SK-N-SH (cell line): ENCODE data around the gene OPN3. TPM values are rescaled to one million over a fixed set of nuclear protein-coding genes. Genes with fewer than 3 reads are reported as not detected.

Source experiments
- CTCF ChIA-PET: fragments of 300-600, 350-600 bp; formaldehyde crosslinking; extraction: SDS; loops from one replicate; lab custom pipeline; 2021; lab: Yijun Ruan, JAX
- POLR2A ChIA-PET: fragments of 350-600 bp; sonication (Branson Sonifier 250); formaldehyde crosslinking; extraction: SDS; loops from one replicate; lab custom pipeline; 2020; ENCODE audit warnings: antibody characterized with exemption, inconsistent platforms; lab: Yijun Ruan, JAX
- DNase-seq: peaks from one replicate; pipeline ENCODE4 v3.0.0; 2012
- H2AFZ ChIP-seq: fragments of 200-600 bp; sonication (generic); 2 replicates; pipeline ENCODE4 v1.8.1; 2016; ENCODE audit warnings: antibody characterized with exemption, mild to moderate bottlenecking, low read depth
- H3F3A ChIP-seq: fragments of 200-600 bp; sonication (generic); replicated peaks from 2 replicates; pipeline ENCODE3; 2016; ENCODE audit warnings: antibody characterized with exemption, mild to moderate bottlenecking; ENCODE audit not compliant: insufficient read depth
- H3K27ac ChIP-seq, 2 experiments: fragments of 200-500 bp in 1 of 2; fragments of 200-600 bp in 1 of 2; sonication (Bioruptor generic) in 1 of 2; sonication (generic), shearing (Covaris generic) in 1 of 2; 2 replicates each; pipeline versions ENCODE4 v1.5.1 to v1.6.1; 2014 to 2016; ENCODE audit warnings: low read depth in 2 of 2, inconsistent platforms in 1 of 2, low read length in 1 of 2, mild to moderate bottlenecking in 1 of 2, mixed read lengths in 1 of 2
- H3K27me3 ChIP-seq: fragments of 200-600 bp; sonication (generic), shearing (Covaris generic); 2 replicates; pipeline ENCODE4 v1.6.1; 2016; ENCODE audit warnings: mixed run types; ENCODE audit not compliant: insufficient read depth
- H3K36me3 ChIP-seq, 2 experiments: fragments of 200-500 bp in 1 of 2; fragments of 200-600 bp in 1 of 2; sonication (Bioruptor generic) in 1 of 2; sonication (generic) in 1 of 2; replicated peaks in 1 of 2; 2 replicates each; pipeline versions ENCODE3 to v1.5.1; 2014 to 2016; ENCODE audit warnings: low read length in 1 of 2, mild to moderate bottlenecking in 1 of 2; ENCODE audit not compliant: insufficient read depth in 2 of 2, control insufficient read depth in 1 of 2
- H3K4me1 ChIP-seq, 2 experiments: fragments of 200-500 bp in 1 of 2; fragments of 200-600 bp in 1 of 2; sonication (Bioruptor generic) in 1 of 2; sonication (generic), shearing (Covaris generic) in 1 of 2; 2 replicates each; pipeline versions ENCODE4 v1.5.1 to v1.6.1; 2014 to 2016; ENCODE audit warnings: low read depth in 1 of 2, low read length in 1 of 2, mixed run types in 1 of 2; ENCODE audit not compliant: insufficient read depth in 2 of 2, control insufficient read depth in 1 of 2
- H3K4me2 ChIP-seq: fragments of 200-600 bp; sonication (generic), shearing (Covaris generic); 2 replicates; pipeline ENCODE4 v1.6.1; 2017; ENCODE audit warnings: mixed run types
- H3K4me3 ChIP-seq, 2 experiments: fragments of 200-500 bp in 1 of 2; fragments of 200-600 bp in 1 of 2; sonication (Bioruptor generic) in 1 of 2; sonication (generic), shearing (Covaris generic) in 1 of 2; 2 replicates each; pipeline versions ENCODE4 v1.5.1 to v1.8.1; 2014 to 2016; ENCODE audit warnings: low read depth in 2 of 2, inconsistent platforms in 1 of 2, low read length in 1 of 2, mild to moderate bottlenecking in 1 of 2, mixed read lengths in 1 of 2, moderate library complexity in 1 of 2
- H3K79me2 ChIP-seq: fragments of 200-600 bp; sonication (generic); 2 replicates; pipeline ENCODE4 v1.8.1; 2017; ENCODE audit warnings: mild to moderate bottlenecking; ENCODE audit not compliant: insufficient read depth
- H3K9ac ChIP-seq: fragments of 200-600 bp; sonication (generic); 2 replicates; pipeline ENCODE4 v1.6.1; 2017; ENCODE audit warnings: mixed run types
- H3K9me2 ChIP-seq: fragments of 200-600 bp; sonication (generic); 2 replicates; pipeline ENCODE4 v1.6.1; 2017; ENCODE audit warnings: mixed run types
- H3K9me3 ChIP-seq: fragments of 200-600 bp; sonication (generic); 2 replicates; pipeline ENCODE4 v1.6.1; 2017; ENCODE audit warnings: mixed run types, mild to moderate bottlenecking, moderate library complexity
- H4K20me1 ChIP-seq: fragments of 200-600 bp; sonication (generic); 2 replicates; pipeline ENCODE4 v1.6.1; 2017; ENCODE audit warnings: mild to moderate bottlenecking, mixed run types; ENCODE audit not compliant: insufficient read depth
- ELF1 ChIP-seq: IDR thresholded peaks from 2 replicates; pipeline ENCODE4 v1.4.0; 2012
- EP300 ChIP-seq, 2 experiments: IDR thresholded peaks; 2 replicates each; pipeline versions ENCODE4 v1.4.0 to v1.6.1; 2012; ENCODE audit warnings: borderline replicate concordance in 1 of 2, low read depth in 1 of 2, low read length in 1 of 2
- FOXJ3 ChIP-seq: sonication (generic); formaldehyde crosslinking; IDR thresholded peaks from 2 replicates; pipeline ENCODE4 v1.5.1; 2020; ENCODE audit warnings: mild to moderate bottlenecking, missing genetic modification reagents
- GABPA ChIP-seq: IDR thresholded peaks from 2 replicates; pipeline ENCODE4 v1.4.0; 2012; ENCODE audit warnings: low read depth, mild to moderate bottlenecking
- IRF3 ChIP-seq: fragments of 150-350 bp; IDR thresholded peaks from 2 replicates; pipeline ENCODE4 v1.6.1; 2016; ENCODE audit warnings: mild to moderate bottlenecking, low read depth, low read length
- JUND ChIP-seq: IDR thresholded peaks from 2 replicates; pipeline ENCODE4 v1.4.0; 2012
- NFIC ChIP-seq: IDR thresholded peaks from 2 replicates; pipeline ENCODE4 v1.4.0; 2012; ENCODE audit warnings: borderline replicate concordance
- NRF1 ChIP-seq: IDR thresholded peaks from 2 replicates; pipeline ENCODE4 v1.6.1; 2012; ENCODE audit warnings: low read depth, mild to moderate bottlenecking, low read length
- RCOR1 ChIP-seq: fragments of 150-350 bp; IDR thresholded peaks from 2 replicates; pipeline ENCODE4 v1.6.1; 2017; ENCODE audit warnings: antibody characterized with exemption, low read length
- REST ChIP-seq: IDR thresholded peaks from 2 replicates; pipeline ENCODE4 v1.6.1; 2012; ENCODE audit warnings: mild to moderate bottlenecking, low read depth, low read length, moderate library complexity
- RXRA ChIP-seq: IDR thresholded peaks from 2 replicates; pipeline ENCODE4 v1.4.0; 2012; ENCODE audit warnings: low read depth, mild to moderate bottlenecking, borderline replicate concordance
- TCF12 ChIP-seq: IDR thresholded peaks from 2 replicates; pipeline ENCODE4 v1.4.0; 2012
- TEAD4 ChIP-seq: IDR thresholded peaks from 2 replicates; pipeline ENCODE4 v1.4.0; 2012; ENCODE audit warnings: mild to moderate bottlenecking, borderline replicate concordance; ENCODE audit not compliant: insufficient read depth
- YY1 ChIP-seq: IDR thresholded peaks from 2 replicates; pipeline ENCODE4 v1.4.0; 2012; ENCODE audit warnings: low read depth, mild to moderate bottlenecking
- WGBS: methylation state at CpG from one replicate; pipeline ENCODE4 v1.1.6; 2017; ENCODE audit warnings: low lambda C conversion rate; 5-methylcytosine and 5-hydroxymethylcytosine counted together
- polyA plus RNA-seq, 3 experiments: library from polyadenylated mRNA; depleted of rRNA; stranded (reverse); fragments of >200 nt; gene quantifications; 2 replicates each; pipeline ENCODE4 v1.2.3, GENCODE V29; 2012
- TF ChIP-seq, protein P1 (sequence below): fragments of 150-350 bp; IDR thresholded peaks from 2 replicates; pipeline ENCODE4 v1.6.1; 2017; ENCODE audit warnings: antibody characterized with exemption, low read length, low read depth, borderline replicate concordance
- TF ChIP-seq, protein P2 (sequence below): fragments of 200-600 bp; sonication (generic); IDR thresholded peaks from 2 replicates; pipeline ENCODE4 v1.6.1; 2017; ENCODE audit warnings: antibody characterized with exemption, mild to moderate bottlenecking, moderate library complexity
- TF ChIP-seq, protein P3 (sequence below): IDR thresholded peaks from 2 replicates; pipeline ENCODE4 v1.4.0; 2012; ENCODE audit warnings: low read depth, borderline replicate concordance

The OPN3 gene
- polyA plus RNA-seq, 1 of the 3 experiments (the other 2 are of a cell fraction) = 7.8 TPM

DNA sequence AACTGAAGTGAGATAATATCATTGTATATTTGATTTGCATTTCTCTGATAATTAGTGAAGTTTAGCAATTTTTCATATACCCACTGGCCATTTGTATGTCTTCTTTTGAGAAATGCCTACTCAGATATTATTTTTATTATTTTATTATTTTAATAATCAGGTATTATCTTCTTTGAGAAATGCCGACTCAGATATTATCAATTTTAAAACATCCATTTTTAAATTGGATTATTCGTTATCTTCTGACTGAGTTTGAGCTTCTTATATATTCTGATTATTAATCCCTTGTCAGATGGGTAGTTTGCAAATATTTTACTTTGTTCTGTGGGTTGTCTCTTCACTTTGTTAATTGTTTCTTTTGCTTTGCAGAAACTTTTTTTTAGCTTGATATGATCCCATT lies 70.3 kb downstream of the OPN3 start:
- no peak overlapping the region for H3K9ac ChIP-seq
- H3K27me3 ChIP-seq = no peaks in the 10 kb centered on the region
- ChIA-PET CTCF (interaction anchor here (1.1 kb wide), 1 partner anchor 247 kb away, joined by 4 read pairs; no protein-coding TSS in a partner anchor), POLR2A (no interaction called here)
- H3K9me3 ChIP-seq = no peaks in the 10 kb centered on the region
- no peaks in the 10 kb centered on the region for H3K4me1 ChIP-seq
- no peaks in the 10 kb centered on the region for H3F3A ChIP-seq
- WGBS = 34% methylated on average over 2 of the region's 2 CpGs
- H4K20me1 ChIP-seq = no peaks in the 10 kb centered on the region
- no peak overlapping the region for H3K4me3 ChIP-seq
- H3K4me2 ChIP-seq = no peak overlapping the region
- H3K9me2 ChIP-seq = no peaks in the 10 kb centered on the region
- DNase-seq = no peak
- no peaks in the 10 kb centered on the region for H3K79me2 ChIP-seq
- no peaks in the 10 kb centered on the region for H3K36me3 ChIP-seq
- no peak overlapping the region for H3K27ac ChIP-seq
- H2AFZ ChIP-seq = no peak overlapping the region
- TF ChIP-seq EP300 (IDR thresholded peaks at IDR 0.05; ENCODE audit: borderline replicate concordance in 1 of 2, low read depth in 1 of 2, low read length in 1 of 2) (no peak), NFIC (no peak), TEAD4 (no peak), RCOR1 (no peak), ELF1 (no peak), FOXJ3 (CRISPR knock-in tag) (no peak), YY1 (no peak), IRF3 (no peak), JUND (no peak), TCF12 (no peak)
- TF ChIP-seq, protein P1, sequence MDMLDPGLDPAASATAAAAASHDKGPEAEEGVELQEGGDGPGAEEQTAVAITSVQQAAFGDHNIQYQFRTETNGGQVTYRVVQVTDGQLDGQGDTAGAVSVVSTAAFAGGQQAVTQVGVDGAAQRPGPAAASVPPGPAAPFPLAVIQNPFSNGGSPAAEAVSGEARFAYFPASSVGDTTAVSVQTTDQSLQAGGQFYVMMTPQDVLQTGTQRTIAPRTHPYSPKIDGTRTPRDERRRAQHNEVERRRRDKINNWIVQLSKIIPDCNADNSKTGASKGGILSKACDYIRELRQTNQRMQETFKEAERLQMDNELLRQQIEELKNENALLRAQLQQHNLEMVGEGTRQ = no peak
- TF ChIP-seq, protein P2, sequence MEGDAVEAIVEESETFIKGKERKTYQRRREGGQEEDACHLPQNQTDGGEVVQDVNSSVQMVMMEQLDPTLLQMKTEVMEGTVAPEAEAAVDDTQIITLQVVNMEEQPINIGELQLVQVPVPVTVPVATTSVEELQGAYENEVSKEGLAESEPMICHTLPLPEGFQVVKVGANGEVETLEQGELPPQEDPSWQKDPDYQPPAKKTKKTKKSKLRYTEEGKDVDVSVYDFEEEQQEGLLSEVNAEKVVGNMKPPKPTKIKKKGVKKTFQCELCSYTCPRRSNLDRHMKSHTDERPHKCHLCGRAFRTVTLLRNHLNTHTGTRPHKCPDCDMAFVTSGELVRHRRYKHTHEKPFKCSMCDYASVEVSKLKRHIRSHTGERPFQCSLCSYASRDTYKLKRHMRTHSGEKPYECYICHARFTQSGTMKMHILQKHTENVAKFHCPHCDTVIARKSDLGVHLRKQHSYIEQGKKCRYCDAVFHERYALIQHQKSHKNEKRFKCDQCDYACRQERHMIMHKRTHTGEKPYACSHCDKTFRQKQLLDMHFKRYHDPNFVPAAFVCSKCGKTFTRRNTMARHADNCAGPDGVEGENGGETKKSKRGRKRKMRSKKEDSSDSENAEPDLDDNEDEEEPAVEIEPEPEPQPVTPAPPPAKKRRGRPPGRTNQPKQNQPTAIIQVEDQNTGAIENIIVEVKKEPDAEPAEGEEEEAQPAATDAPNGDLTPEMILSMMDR = no peak

DNA sequence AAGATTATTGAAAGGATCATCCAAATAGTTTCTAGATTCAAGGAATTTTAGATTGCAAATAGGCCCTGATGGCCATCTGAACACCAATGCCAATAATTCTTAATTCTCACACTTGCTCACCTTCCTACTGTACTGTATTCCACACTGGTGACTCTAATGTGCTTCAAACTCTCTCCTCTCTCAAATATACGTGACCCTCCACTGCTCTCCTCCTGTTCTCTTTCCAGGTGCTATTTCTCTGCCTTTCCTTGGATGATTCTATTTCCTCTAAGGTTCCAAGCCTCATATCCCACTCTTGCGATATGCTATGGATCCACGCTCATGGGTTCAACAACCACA lies 79.4 kb downstream of the OPN3 start:
- Histone ChIP-seq H3K36me3 (no peaks in the 10 kb centered on the region), H3K79me2 (no peaks in the 10 kb centered on the region), H2AFZ (no peak overlapping the region), H3K4me2 (no peak overlapping the region), H3K9ac (no peak overlapping the region), H3K4me1 (no peaks in the 10 kb centered on the region), H3F3A (no peaks in the 10 kb centered on the region), H4K20me1 (no peaks in the 10 kb centered on the region), H3K27me3 (no peaks in the 10 kb centered on the region), H3K27ac (no peak overlapping the region), H3K9me2 (no peaks in the 10 kb centered on the region), H3K4me3 (no peak overlapping the region), H3K9me3 (no peaks in the 10 kb centered on the region)
- 62% methylated on average over 3 of the region's 3 CpGs for WGBS
- ChIA-PET CTCF (no interaction called here), POLR2A (no interaction called here)
- DNase-seq = no peak
- TF ChIP-seq IRF3 (no peak), GABPA (no peak), ELF1 (no peak), TEAD4 (no peak), RXRA (no peak), NRF1 (no peak), REST (no peak)
- TF ChIP-seq, protein P1 = no peak
- TF ChIP-seq, protein P3, sequence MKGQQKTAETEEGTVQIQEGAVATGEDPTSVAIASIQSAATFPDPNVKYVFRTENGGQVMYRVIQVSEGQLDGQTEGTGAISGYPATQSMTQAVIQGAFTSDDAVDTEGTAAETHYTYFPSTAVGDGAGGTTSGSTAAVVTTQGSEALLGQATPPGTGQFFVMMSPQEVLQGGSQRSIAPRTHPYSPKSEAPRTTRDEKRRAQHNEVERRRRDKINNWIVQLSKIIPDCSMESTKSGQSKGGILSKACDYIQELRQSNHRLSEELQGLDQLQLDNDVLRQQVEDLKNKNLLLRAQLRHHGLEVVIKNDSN = no peak
